HEK293T (cell line): ENCODE data around the gene MT1A.

Experiments
- BHLHE40 ChIP-seq: fragments of 450-650 bp; IDR thresholded peaks from 2 replicates; pipeline ENCODE4 v1.6.1; 2016; ENCODE audit warnings: mild to moderate bottlenecking, moderate library complexity, borderline replicate concordance
- ELF4 ChIP-seq: fragments of 450-650 bp; IDR thresholded peaks from 2 replicates; pipeline ENCODE4 v1.6.1; 2017; ENCODE audit warnings: antibody characterized with exemption
- FOXA1 ChIP-seq: fragments of 450-650 bp; IDR thresholded peaks from 2 replicates; pipeline ENCODE4 v1.6.1; 2016; ENCODE audit warnings: mild to moderate bottlenecking
- FOXK2 ChIP-seq: fragments of 450-650 bp; IDR thresholded peaks from 2 replicates; pipeline ENCODE4 v1.6.1; 2016; ENCODE audit warnings: mild to moderate bottlenecking
- FOXM1 ChIP-seq: fragments of 450-650 bp; IDR thresholded peaks from 2 replicates; pipeline ENCODE4 v1.6.1; 2017; ENCODE audit warnings: mild to moderate bottlenecking, borderline replicate concordance
- L3MBTL2 ChIP-seq: fragments of 450-650 bp; conservative IDR thresholded peaks from 2 replicates; pipeline ENCODE4 v1.6.1; 2016; ENCODE audit warnings: mild to moderate bottlenecking
- NFRKB ChIP-seq: fragments of 450-650 bp; IDR thresholded peaks from 2 replicates; pipeline ENCODE4 v1.6.1; 2016; ENCODE audit warnings: mild to moderate bottlenecking, moderate library complexity
- PKNOX1 ChIP-seq: fragments of 450-650 bp; IDR thresholded peaks from 2 replicates; pipeline ENCODE4 v1.6.1; 2016
- SP1 ChIP-seq: fragments of 450-650 bp; IDR thresholded peaks from 2 replicates; pipeline ENCODE4 v1.6.1; 2017
- SUZ12 ChIP-seq: fragments of 450-650 bp; IDR thresholded peaks from 2 replicates; pipeline ENCODE4 v1.6.1; 2016; ENCODE audit warnings: mild to moderate bottlenecking
- TARDBP ChIP-seq: fragments of 450-650 bp; IDR thresholded peaks from 2 replicates; pipeline ENCODE4 v1.6.1; 2016
- ZNF384 ChIP-seq: fragments of 450-650 bp; IDR thresholded peaks from 2 replicates; pipeline ENCODE4 v1.6.1; 2016

GRCh38 chr16:56630134-56630533 lies 8.3 kb upstream of the MT1A start:
- TF ChIP-seq FOXM1 (no peak), TARDBP (no peak), SUZ12 (no peak), FOXK2 (no peak), SP1 (no peak), FOXA1 (no peak), NFRKB (no peak), L3MBTL2 (no peak), ZNF384 (no peak), BHLHE40 (no peak), ELF4 (no peak), PKNOX1 (no peak)
